Neuronal stem cell (in vitro differentiated cells): Measurements from ENCODE around the gene ASCC1.

Experiments
- DNase-seq: peaks from one replicate; pipeline ENCODE4 v3.0.0-alpha.2; 2013; ENCODE audit warnings: low spot score
- H2AFZ ChIP-seq: one replicate; pipeline ENCODE4 v1.6.1; 2013; ENCODE audit warnings: mild to moderate bottlenecking, low read length, inconsistent platforms
- H2AK5ac ChIP-seq: 2 replicates; pipeline ENCODE4 v1.6.1; 2013; ENCODE audit warnings: low read depth, mild to moderate bottlenecking, inconsistent platforms, low read length, moderate library complexity, mixed read lengths
- H2BK120ac ChIP-seq: 2 replicates; pipeline ENCODE4 v1.6.1; 2013; ENCODE audit warnings: low read depth, mild to moderate bottlenecking, inconsistent platforms, low read length, moderate library complexity, mixed read lengths
- H2BK12ac ChIP-seq: one replicate; pipeline ENCODE4 v1.6.1; 2013; ENCODE audit warnings: low read length, inconsistent platforms
- H2BK15ac ChIP-seq: 2 replicates; pipeline ENCODE4 v1.6.1; 2013; ENCODE audit warnings: mild to moderate bottlenecking, low read length, inconsistent platforms, mixed read lengths
- H2BK5ac ChIP-seq: one replicate; pipeline ENCODE4 v1.6.1; 2013; ENCODE audit warnings: inconsistent platforms, mild to moderate bottlenecking, low read length, moderate library complexity
- H3K14ac ChIP-seq: one replicate; pipeline ENCODE4 v1.6.1; 2013; ENCODE audit warnings: low read length, inconsistent platforms
- H3K18ac ChIP-seq: 2 replicates; pipeline ENCODE4 v1.6.1; 2013; ENCODE audit warnings: low read length, inconsistent platforms
- H3K23ac ChIP-seq: 2 replicates; pipeline ENCODE4 v1.6.1; 2013; ENCODE audit warnings: low read depth, mild to moderate bottlenecking, mixed read lengths, low read length, inconsistent platforms; ENCODE audit not compliant: poor library complexity
- H3K27ac ChIP-seq: replicated peaks from 3 replicates; pipeline ENCODE4 v1.5.1; 2013; ENCODE audit warnings: low read length, inconsistent platforms
- H3K27me3 ChIP-seq, 3 experiments: 2 replicates each; pipeline ENCODE4 v1.6.1; 2013; ENCODE audit warnings: low read length in 3 of 3, mild to moderate bottlenecking in 2 of 3, inconsistent platforms in 1 of 3, low read depth in 1 of 3, mixed read lengths in 1 of 3, moderate library complexity in 1 of 3; ENCODE audit not compliant: control insufficient read depth in 3 of 3, insufficient read depth in 3 of 3
- H3K36me3 ChIP-seq, 2 donors: replicated peaks in 1 of 2; 2 replicates each; pipeline ENCODE4 v1.6.1; 2013; ENCODE audit warnings: low read length in 2 of 2; ENCODE audit not compliant: control insufficient read depth in 2 of 2, insufficient read depth in 2 of 2
- H3K4ac ChIP-seq: 2 replicates; pipeline ENCODE4 v1.6.1; 2013; ENCODE audit warnings: inconsistent platforms, mild to moderate bottlenecking, low read length, moderate library complexity
- H3K4me1 ChIP-seq, 2 donors: 1 replicate in 1 of 2; 2 replicates in 1 of 2; pipeline ENCODE4 v1.6.1; 2013; ENCODE audit warnings: low read length in 2 of 2, low read depth in 1 of 2; ENCODE audit not compliant: control insufficient read depth in 2 of 2, insufficient read depth in 1 of 2
- H3K4me2 ChIP-seq: one replicate; pipeline ENCODE4 v1.6.1; 2013; ENCODE audit warnings: mild to moderate bottlenecking, low read length, inconsistent platforms; ENCODE audit not compliant: insufficient read depth, poor library complexity, severe bottlenecking
- H3K4me3 ChIP-seq, 2 donors: 2 replicates each; pipeline ENCODE4 v1.5.1; 2013; ENCODE audit warnings: low read length in 2 of 2, mild to moderate bottlenecking in 2 of 2, inconsistent platforms in 1 of 2, moderate library complexity in 1 of 2
- H3K79me1 ChIP-seq: one replicate; pipeline ENCODE4 v1.6.1; 2013; ENCODE audit warnings: low read depth, mild to moderate bottlenecking, inconsistent platforms, low read length, moderate library complexity
- H3K9ac ChIP-seq: one replicate; pipeline ENCODE4 v1.6.1; 2013; ENCODE audit warnings: mild to moderate bottlenecking, low read depth, low read length, inconsistent platforms; ENCODE audit not compliant: poor library complexity
- H3K9me3 ChIP-seq, 2 donors: replicated peaks in 1 of 2; 2 replicates each; pipeline versions ENCODE3 to v1.6.1; 2013; ENCODE audit warnings: low read length in 2 of 2, mild to moderate bottlenecking in 2 of 2, inconsistent platforms in 1 of 2, low read depth in 1 of 2, mixed read lengths in 1 of 2, moderate library complexity in 1 of 2; ENCODE audit not compliant: control insufficient read depth in 2 of 2, insufficient read depth in 1 of 2
- H4K8ac ChIP-seq: one replicate; pipeline ENCODE4 v1.6.1; 2013; ENCODE audit warnings: low read depth, mild to moderate bottlenecking, inconsistent platforms, low read length, moderate library complexity
- H4K91ac ChIP-seq: one replicate; pipeline ENCODE4 v1.6.1; 2013; ENCODE audit warnings: low read length, low read depth, mild to moderate bottlenecking, inconsistent platforms; ENCODE audit not compliant: poor library complexity
- WGBS, 2 donors: extraction: QIAGEN DNeasy Blood & Tissue Kit; methylation state at CpG; one replicate each; pipeline ENCODE4 v1.1.7; 2013; ENCODE audit warnings: missing lambda C conversion rate in 2 of 2, mixed read lengths in 1 of 2; ENCODE audit not compliant: insufficient read length in 2 of 2, insufficient replicate concordance in 1 of 2; ENCODE audit errors: extremely low coverage in 2 of 2; 5-methylcytosine and 5-hydroxymethylcytosine counted together

The ASCC1 gene

GRCh38 chr10:72049969-72050781 is 165.9 kb downstream of the ASCC1 start:
- Histone ChIP-seq H3K79me1 (no peaks in the 10 kb centered on the region), H4K8ac (no peak overlapping the region), H2BK120ac (no peak overlapping the region), H4K91ac (no peak overlapping the region), H2BK12ac (no peak overlapping the region), H3K4me2 (no peak overlapping the region), H3K4me1 (peaks cover 0 to 2% of the 10 kb centered on the region in 2 donors), H3K27ac (no peak overlapping the region), H3K9ac (no peak overlapping the region), H3K14ac (no peak overlapping the region), H3K27me3 (no peaks in the 10 kb centered on the region), H3K4me3 (no peak overlapping the region), H2BK15ac (no peak overlapping the region), H2AK5ac (no peak overlapping the region), H2AFZ (no peak overlapping the region), H3K18ac (no peak overlapping the region), H3K4ac (no peak overlapping the region), H3K36me3 (no peaks in the 10 kb centered on the region), H3K23ac (no peak overlapping the region), H2BK5ac (no peak overlapping the region), H3K9me3 (peaks cover 0 to 7% of the 10 kb centered on the region in 2 donors)
- no peak for DNase-seq
- WGBS, 2 donors: no CpG with 5 or more reads among the region's 5 CpGs

GRCh38 chr10:72049472-72049871 is 166.6 kb downstream of the ASCC1 start:
- no peak overlapping the region for H2BK120ac ChIP-seq
- H3K4me1 ChIP-seq: peaks cover 2 to 3% of the 10 kb centered on the region in 2 donors
- no peaks in the 10 kb centered on the region for H3K79me1 ChIP-seq
- H2BK5ac ChIP-seq: no peak overlapping the region
- no peak overlapping the region for H2AFZ ChIP-seq
- H3K4me3 ChIP-seq: no peak overlapping the region
- no peak overlapping the region for H3K23ac ChIP-seq
- no peak overlapping the region for H2BK15ac ChIP-seq
- no peak overlapping the region for H3K27ac ChIP-seq
- WGBS, 2 donors: no CpG with 5 or more reads among the region's 1 CpG
- no peaks in the 10 kb centered on the region for H3K36me3 ChIP-seq
- no peak overlapping the region for H2BK12ac ChIP-seq
- H2AK5ac ChIP-seq: no peak overlapping the region
- H3K14ac ChIP-seq: no peak overlapping the region
- H3K27me3 ChIP-seq: no peaks in the 10 kb centered on the region
- no peak overlapping the region for H3K4ac ChIP-seq
- no peak overlapping the region for H4K91ac ChIP-seq
- H3K18ac ChIP-seq: no peak overlapping the region
- no peak overlapping the region for H3K4me2 ChIP-seq
- H3K9ac ChIP-seq: no peak overlapping the region
- peaks cover 0 to 7% of the 10 kb centered on the region in 2 donors for H3K9me3 ChIP-seq
- H4K8ac ChIP-seq: no peak overlapping the region
- no peak for DNase-seq

- Histone ChIP-seq H2AK5ac (no peak overlapping the region), H3K23ac (no peak overlapping the region), H2BK120ac (no peak overlapping the region), H3K18ac (no peak overlapping the region), H3K27me3 (no peaks in the 10 kb centered on the region), H3K4me3 (no peak overlapping the region), H3K14ac (no peak overlapping the region), H3K27ac (no peak overlapping the region), H3K9ac (no peak overlapping the region), H3K36me3 (no peaks in the 10 kb centered on the region), H3K4ac (no peak overlapping the region), H2BK15ac (no peak overlapping the region), H3K4me1 (peaks cover 2 to 6% of the 10 kb centered on the region in 2 donors), H2BK5ac (no peak overlapping the region), H2AFZ (no peak overlapping the region), H3K4me2 (no peak overlapping the region), H4K91ac (no peak overlapping the region), H2BK12ac (no peak overlapping the region), H4K8ac (no peak overlapping the region), H3K79me1 (no peaks in the 10 kb centered on the region), H3K9me3 (peaks cover 0 to 7% of the 10 kb centered on the region in 2 donors)
- peak; percentile 92 for DNase-seq
- WGBS, 2 donors: no CpG with 5 or more reads among the region's 12 CpGs
Measured at GRCh38 chr10:72048450-72049124, 167.5 kb downstream of the ASCC1 start.
